Fibroblast of lung (primary cell): ENCODE data around the gene NR1D2.

Experiments used
- EZH2 ChIP-seq: IDR thresholded peaks from 2 replicates; pipeline ENCODE4 v1.5.1; 2012; ENCODE audit warnings: low read length, control low read depth, mild to moderate bottlenecking; ENCODE audit errors: missing control alignments
- TF ChIP-seq, protein P1 (sequence below), 2 donors: IDR thresholded peaks in 1 of 2; conservative IDR thresholded peaks in 1 of 2; 1 replicate in 1 of 2; 2 replicates in 1 of 2; pipeline ENCODE4 v1.5.1; 2011 to 2012; ENCODE audit warnings: low read length in 2 of 2, control low read depth in 1 of 2, inconsistent platforms in 1 of 2, low read depth in 1 of 2, mild to moderate bottlenecking in 1 of 2

DNA sequence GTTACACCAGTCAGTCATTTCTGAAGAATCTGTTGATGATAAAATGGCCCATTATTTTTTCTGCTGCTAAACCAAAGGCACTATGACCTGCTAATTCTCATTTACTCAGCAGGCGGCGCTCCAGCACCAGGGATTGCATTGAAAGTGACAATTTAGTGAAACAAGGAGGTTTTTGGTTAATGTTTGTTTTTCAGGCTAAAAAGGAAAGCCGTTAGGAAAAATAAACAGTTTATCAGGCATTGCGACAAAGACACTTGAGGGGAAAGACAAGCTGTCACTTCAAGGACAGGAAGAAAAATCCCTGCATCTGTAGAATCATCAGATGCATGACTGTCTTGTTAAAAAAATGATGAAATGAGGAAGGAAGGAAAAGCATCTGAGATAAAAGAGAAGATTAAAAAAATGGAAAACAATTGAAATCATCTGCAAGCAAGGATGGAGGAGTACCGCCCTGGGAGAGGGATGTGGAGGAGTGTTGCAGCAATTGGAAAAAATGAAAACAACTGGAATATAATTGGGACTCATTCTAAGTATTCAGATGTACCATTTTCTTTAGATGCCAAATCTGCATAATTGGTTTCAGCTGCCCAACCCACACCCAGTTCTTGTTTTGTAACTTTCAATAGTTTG, 54.0 kb downstream of the NR1D2 start:
- TF ChIP-seq, protein P1, sequence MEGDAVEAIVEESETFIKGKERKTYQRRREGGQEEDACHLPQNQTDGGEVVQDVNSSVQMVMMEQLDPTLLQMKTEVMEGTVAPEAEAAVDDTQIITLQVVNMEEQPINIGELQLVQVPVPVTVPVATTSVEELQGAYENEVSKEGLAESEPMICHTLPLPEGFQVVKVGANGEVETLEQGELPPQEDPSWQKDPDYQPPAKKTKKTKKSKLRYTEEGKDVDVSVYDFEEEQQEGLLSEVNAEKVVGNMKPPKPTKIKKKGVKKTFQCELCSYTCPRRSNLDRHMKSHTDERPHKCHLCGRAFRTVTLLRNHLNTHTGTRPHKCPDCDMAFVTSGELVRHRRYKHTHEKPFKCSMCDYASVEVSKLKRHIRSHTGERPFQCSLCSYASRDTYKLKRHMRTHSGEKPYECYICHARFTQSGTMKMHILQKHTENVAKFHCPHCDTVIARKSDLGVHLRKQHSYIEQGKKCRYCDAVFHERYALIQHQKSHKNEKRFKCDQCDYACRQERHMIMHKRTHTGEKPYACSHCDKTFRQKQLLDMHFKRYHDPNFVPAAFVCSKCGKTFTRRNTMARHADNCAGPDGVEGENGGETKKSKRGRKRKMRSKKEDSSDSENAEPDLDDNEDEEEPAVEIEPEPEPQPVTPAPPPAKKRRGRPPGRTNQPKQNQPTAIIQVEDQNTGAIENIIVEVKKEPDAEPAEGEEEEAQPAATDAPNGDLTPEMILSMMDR (conservative IDR thresholded peaks at IDR 0.05 in 1 of 2, IDR thresholded peaks at IDR 0.05 in 1 of 2; ENCODE audit: low read depth in 1 of 2, low read length in 2 of 2), result peak; percentile 96 to 99
- TF ChIP-seq EZH2, result no peak
